NCI-H187 (cell line): ENCODE measurements around the gene PIK3CB.
"Not testable (repeated sequence)": the region's sequence is repeated elsewhere in the genome, so short reads cannot be mapped to it uniquely, and the experiment has no call there.

Experiments used
- DNase-seq, 2 experiments: peaks; one replicate each; lab custom pipeline; 2025; lab: John Stamatoyannopoulos, UW

The PIK3CB gene

GRCh38 chr3:138803006-138803653, 31.6 kb downstream of the PIK3CB start:
- no peak for DNase-seq

GRCh38 chr3:138802223-138802622, 32.5 kb downstream of the PIK3CB start:
- DNase-seq: not testable (repeated sequence)

GRCh38 chr3:138801792-138802191, 32.9 kb downstream of the PIK3CB start:
- DNase-seq: no peak

DNA sequence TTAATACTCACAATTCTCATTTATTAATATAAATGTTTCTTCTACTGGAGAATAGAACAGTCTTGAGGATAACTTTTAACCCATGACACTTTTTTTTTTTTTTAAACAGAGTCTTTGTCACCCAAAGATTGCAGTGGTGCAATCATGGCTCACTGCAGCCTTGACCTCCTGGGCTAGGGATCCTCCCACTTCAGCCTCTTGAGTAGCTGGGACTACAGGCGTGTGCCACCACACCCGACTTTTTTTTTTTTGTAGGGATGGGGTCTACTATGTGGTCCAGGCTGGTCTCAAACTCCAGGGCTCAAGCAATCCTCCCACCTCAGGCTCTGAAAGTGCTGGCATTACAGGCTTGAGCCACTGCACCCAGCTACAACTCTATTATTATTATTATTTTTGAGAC, 34.5 kb downstream of the PIK3CB start:
- no peak for DNase-seq

GRCh38 chr3:138799822-138800221, 34.9 kb downstream of the PIK3CB start:
- no peak for DNase-seq

GRCh38 chr3:138797508-138798038, 37.2 kb downstream of the PIK3CB start:
- no peak for DNase-seq

GRCh38 chr3:138796761-138797160, 38.0 kb downstream of the PIK3CB start:
- DNase-seq: no peak

- DNase-seq: no peak
Observed at GRCh38 chr3:138786788-138787271, 47.9 kb downstream of the PIK3CB start.

DNA sequence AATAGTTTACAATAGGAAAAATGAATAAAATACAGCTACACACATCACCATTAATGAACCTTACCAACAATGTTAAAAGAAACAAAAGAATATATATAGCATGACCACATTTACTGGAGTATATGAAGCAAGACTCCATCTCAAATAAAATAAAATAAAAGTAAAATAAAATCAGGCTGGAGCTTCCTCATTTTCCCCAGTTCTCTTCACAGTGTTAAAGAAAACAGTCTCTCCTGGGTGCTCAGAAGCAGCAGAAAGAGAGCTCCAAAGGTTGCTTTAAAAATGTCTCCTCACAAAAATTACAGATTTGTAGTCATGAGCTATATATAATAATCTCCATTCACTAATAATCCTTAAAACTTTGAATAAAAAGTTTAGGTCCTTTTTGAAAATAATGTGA, 48.8 kb downstream of the PIK3CB start:
- no peak for DNase-seq

DNA sequence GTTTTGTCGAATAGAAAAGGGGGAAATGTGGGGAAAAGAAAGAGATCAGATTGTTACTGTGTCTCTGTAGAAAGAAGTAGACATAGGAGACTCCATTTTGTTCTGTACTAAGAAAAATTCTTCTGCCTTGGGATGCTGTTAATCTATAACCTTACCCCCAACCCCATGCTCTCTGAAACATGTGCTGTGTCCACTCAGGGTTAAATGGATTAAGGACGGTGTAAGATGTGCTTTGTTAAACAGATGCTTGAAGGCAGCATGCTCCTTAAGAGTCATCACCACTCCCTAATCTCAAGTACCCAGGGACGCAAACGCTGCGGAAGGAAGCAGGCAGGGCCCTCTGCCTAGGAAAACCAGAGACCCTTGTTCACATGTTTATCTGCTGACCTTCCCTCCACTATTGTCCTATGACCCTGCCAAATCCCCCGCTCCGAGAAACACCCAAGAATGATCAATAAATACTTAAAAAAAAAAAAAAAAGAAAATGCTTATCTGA, 49.3 kb downstream of the PIK3CB start:
- DNase-seq: not testable (repeated sequence)

- DNase-seq: no peak
Observed at GRCh38 chr3:138782755-138783154, 52.0 kb downstream of the PIK3CB start.

DNA sequence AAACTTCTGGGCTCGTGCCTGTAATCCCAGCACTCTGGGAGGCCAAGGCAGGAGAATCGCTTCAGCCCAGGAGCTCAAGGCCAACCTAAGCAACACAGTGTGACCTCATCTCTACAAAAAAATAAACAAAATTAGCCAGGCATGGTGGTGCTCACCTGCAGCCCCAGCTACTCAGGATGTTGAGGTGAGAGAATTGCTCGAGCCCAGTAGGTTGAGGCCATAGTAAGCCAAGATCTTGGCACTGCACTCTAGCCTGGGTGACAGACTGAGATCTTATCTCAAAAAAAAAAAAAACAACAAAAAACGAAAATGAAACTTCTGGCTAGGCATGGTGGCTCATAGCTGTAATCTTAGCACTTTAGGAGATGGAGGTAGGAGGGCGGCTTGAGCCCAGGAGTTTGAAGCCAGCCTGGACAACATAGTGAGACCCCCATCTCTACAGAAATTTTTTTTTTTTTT, 53.7 kb downstream of the PIK3CB start:
- no peak for DNase-seq

DNA sequence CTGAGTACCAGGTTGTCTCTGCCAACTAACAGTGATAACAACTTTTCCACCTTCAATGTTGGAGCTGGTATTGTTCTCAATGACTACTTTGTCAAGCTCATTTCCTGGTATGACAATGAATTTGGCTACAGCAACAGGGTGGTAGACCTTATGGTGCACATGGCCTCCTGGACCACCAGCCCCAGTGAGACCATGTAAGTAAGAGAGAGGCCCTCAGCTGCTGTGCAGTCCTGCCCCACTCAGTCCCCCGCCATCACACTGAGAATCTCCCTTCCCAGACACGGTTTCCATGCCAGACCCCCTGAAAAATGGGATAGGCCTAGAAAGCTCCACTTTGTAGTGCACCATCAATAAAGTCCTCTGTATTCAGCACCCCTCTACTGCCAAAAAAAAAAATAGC, 56.1 kb downstream of the PIK3CB start:
- no peak for DNase-seq

DNA sequence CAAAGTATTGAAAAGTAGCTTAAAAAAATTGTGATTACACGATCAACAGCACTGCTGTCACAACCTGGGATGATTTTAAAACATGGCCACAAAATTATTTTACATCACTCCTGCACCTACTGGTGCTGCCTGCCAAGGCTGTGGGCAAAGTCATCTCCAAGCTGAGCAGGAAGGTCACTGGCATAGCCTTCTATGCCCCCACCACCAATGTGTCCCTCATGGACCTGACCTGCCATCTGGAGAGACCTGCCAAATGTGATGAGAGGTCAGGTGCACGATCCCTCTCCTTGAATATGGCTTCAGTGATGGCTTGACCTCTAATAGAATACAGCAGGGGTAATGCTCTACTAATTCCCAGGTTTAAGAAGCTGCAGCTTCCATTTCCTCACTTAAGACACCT, 57.8 kb downstream of the PIK3CB start:
- DNase-seq: no peak

DNA sequence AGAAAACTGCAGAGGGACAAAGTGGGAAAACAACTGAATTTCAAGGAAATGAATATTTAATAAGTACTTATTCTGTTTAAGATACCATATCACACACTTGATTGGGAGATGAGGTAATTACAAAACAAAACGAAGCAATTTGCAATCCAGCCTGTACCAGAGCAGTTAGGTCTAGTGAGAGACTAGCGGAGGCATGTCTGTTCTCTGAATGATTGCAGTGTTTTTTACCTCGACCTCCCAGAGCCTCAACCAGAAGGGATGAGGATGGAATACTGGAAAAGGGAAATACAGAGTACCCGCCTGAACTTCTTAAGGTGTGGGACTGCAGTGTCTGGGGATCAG, 59.5 kb downstream of the PIK3CB start:
- no peak for DNase-seq

DNA sequence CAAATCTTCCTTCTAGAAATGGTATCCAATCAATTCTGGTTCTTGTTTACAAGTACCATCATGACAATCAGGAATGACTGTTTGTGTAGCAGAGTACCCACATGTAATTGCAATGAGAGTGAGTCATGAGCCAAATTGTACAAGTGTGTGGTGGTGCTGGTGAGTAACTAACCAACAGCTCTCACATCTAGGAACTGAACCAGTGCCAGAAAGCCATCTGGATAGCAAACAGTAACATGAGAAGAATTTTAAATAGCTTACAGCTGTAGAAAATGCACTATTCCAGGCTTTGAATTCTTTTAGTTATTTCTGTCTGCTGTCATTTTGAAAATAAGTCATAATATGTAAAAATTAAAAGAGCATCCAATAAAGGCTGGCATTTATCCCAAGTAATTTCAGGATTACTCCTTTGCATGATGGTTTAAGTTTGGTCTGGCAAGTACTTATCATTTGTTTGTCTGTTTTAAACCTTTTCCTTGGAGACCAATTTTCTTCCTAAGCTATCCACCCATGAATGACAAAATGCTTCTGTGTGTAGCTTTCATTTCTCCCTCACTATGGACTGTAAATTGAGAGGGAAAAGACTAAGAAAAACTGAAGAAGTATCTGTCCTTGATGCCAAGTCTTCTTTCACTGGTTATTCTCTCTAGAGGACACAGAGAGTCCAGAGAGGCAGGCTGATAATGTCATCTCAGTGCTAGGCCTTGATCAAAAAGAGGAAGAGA, 60.0 kb downstream of the PIK3CB start:
- DNase-seq: peak; percentile 0 to 8

GRCh38 chr3:138771585-138771984, 63.1 kb downstream of the PIK3CB start:
- no peak for DNase-seq

DNA sequence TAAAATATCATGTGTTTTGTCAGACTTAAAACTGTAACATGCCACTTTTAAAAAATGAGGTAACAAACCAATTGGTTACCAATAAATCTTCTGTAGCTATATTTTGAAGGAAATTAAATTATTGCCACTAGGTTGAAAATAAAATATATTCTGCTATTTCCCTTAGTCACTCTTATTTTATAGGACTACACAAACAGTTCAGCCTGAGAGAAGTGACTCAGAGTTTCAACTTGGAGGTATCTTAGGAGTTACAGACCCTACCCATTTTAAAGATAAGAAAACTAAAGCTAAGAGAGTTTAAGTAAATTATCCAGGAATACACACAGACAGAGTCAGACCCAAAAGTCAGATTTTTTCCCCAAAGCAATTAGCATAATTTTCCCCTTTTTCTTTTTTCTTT, 65.1 kb downstream of the PIK3CB start:
- no peak for DNase-seq

GRCh38 chr3:138768946-138769345, 65.8 kb downstream of the PIK3CB start:
- no peak for DNase-seq

GRCh38 chr3:138768125-138768524, 66.6 kb downstream of the PIK3CB start:
- no peak for DNase-seq

DNA sequence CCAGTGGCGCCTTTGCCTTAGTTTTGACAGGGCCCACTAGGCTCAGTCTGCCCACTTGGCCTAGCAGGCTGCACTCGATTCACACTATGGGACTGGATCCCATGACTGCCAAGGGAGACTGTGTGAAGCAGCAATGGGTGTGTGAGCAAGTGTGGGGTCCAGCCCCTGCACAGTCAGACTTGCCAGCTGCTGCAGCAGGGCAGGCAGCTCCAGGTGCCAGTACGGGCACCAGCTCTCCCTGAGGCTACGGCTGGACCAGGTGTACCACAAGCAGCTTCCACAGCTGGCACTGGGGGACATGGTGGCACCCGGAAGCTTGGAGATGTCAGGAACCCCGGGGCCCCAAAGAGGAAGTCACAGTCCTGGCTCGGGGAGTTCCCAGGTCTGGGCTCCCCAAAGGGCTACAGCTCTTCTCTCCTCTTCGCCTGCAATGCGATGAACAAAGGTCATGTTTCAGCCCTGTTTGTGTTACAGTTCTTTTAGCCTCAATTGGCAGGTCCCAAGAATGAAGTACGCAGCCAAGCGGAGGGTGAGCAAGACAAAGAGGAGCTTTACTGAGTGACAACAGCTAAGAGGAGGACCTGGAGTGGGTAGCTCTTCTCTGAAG, 67.1 kb downstream of the PIK3CB start:
- DNase-seq: no peak

DNA sequence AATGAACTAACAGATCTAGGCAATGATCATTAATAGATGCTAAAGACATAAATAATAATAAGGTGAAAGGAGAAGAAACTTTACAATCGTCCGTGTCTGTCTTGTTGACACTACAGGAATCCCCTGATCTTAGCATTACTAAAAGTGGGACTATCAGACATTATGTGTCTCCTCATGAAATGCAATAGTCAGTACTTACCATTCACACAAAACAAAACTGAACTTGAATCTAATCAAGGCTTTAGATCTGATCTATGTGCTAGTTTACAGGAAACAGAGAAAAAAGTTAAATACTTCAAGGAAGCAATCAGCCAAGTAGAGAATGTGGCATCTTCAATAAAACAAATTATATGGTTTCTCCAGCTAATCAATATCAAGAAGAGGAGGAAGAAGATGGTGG, 73.7 kb downstream of the PIK3CB start:
- no peak for DNase-seq

DNA sequence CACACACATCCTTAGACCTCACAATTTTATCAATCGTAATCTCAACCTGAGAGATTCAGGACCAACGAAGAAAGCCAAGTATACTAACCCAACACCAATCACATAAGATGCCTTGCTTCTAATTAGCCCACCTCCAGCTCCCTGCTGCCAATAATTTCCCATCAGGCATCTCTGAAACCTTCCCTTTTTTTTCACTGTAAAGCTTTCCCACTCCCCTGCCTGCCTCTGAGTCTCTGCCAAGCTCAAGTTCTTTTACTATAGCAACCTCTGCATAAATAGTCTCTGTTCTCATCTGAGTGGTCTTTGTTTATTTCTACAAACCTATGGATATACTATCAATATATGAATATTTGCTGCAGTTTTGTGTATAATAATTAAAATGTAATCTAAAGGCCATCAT, 86.5 kb downstream of the PIK3CB start:
- DNase-seq: no peak
